IMR-90 (cell line): ENCODE results near the gene MOB2.

ENCODE experiments used
- BHLHE40 ChIP-seq: fragments of 150-350 bp; IDR thresholded peaks from 2 replicates; pipeline ENCODE4 v1.6.1; 2016; ENCODE audit warnings: mild to moderate bottlenecking, low read depth, low read length
- CEBPB ChIP-seq: IDR thresholded peaks from 2 replicates; pipeline ENCODE4 v1.6.1; 2012; ENCODE audit warnings: low read depth, low read length, improper control_type of control experiment
- CHD1 ChIP-seq: IDR thresholded peaks from 2 replicates; pipeline ENCODE4 v1.6.1; 2012; ENCODE audit warnings: low read depth, low read length, improper control_type of control experiment
- FOS ChIP-seq: fragments of 150-350 bp; IDR thresholded peaks from 2 replicates; pipeline ENCODE4 v1.6.1; 2016; ENCODE audit warnings: low read depth, low read length
- MAZ ChIP-seq: IDR thresholded peaks from 2 replicates; pipeline ENCODE4 v1.6.1; 2012; ENCODE audit warnings: low read depth, mild to moderate bottlenecking, low read length, improper control_type of control experiment, moderate library complexity, borderline replicate concordance
- MXI1 ChIP-seq: IDR thresholded peaks from 2 replicates; pipeline ENCODE4 v1.6.1; 2012; ENCODE audit warnings: low read depth, mild to moderate bottlenecking, low read length, moderate library complexity, borderline replicate concordance
- NFE2L2 ChIP-seq: fragments of 150-350 bp; IDR thresholded peaks from 2 replicates; pipeline ENCODE4 v1.6.1; 2016; ENCODE audit warnings: low read depth, mild to moderate bottlenecking, low read length
- POLR2A ChIP-seq: IDR thresholded peaks from 2 replicates; pipeline ENCODE4 v1.6.1; 2012; ENCODE audit warnings: mild to moderate bottlenecking, low read depth, low read length
- RAD21 ChIP-seq: IDR thresholded peaks from 2 replicates; pipeline ENCODE4 v1.6.1; 2012; ENCODE audit warnings: low read length, improper control_type of control experiment
- RCOR1 ChIP-seq: IDR thresholded peaks from 2 replicates; pipeline ENCODE4 v1.6.1; 2012; ENCODE audit warnings: mild to moderate bottlenecking, low read length, improper control_type of control experiment; ENCODE audit not compliant: insufficient replicate concordance
- RFX5 ChIP-seq: IDR thresholded peaks from 2 replicates; pipeline ENCODE4 v1.8.0; 2012; ENCODE audit warnings: low read depth, mild to moderate bottlenecking, low read length, moderate library complexity
- SMC3 ChIP-seq: fragments of 150-350 bp; IDR thresholded peaks from 2 replicates; pipeline ENCODE4 v1.6.1; 2016; ENCODE audit warnings: low read depth, mild to moderate bottlenecking, antibody characterized with exemption, low read length, moderate library complexity
- TF ChIP-seq, protein P1 (sequence below): conservative IDR thresholded peaks from 2 replicates; pipeline ENCODE4 v1.5.1; 2012; ENCODE audit warnings: mild to moderate bottlenecking, low read depth, low read length, improper control_type of control experiment
- TF ChIP-seq, protein P2 (sequence below): fragments of 150-350 bp; IDR thresholded peaks from 2 replicates; pipeline ENCODE4 v1.6.1; 2017; ENCODE audit warnings: mild to moderate bottlenecking, antibody characterized with exemption, low read length, low read depth

- TF ChIP-seq, protein P1, sequence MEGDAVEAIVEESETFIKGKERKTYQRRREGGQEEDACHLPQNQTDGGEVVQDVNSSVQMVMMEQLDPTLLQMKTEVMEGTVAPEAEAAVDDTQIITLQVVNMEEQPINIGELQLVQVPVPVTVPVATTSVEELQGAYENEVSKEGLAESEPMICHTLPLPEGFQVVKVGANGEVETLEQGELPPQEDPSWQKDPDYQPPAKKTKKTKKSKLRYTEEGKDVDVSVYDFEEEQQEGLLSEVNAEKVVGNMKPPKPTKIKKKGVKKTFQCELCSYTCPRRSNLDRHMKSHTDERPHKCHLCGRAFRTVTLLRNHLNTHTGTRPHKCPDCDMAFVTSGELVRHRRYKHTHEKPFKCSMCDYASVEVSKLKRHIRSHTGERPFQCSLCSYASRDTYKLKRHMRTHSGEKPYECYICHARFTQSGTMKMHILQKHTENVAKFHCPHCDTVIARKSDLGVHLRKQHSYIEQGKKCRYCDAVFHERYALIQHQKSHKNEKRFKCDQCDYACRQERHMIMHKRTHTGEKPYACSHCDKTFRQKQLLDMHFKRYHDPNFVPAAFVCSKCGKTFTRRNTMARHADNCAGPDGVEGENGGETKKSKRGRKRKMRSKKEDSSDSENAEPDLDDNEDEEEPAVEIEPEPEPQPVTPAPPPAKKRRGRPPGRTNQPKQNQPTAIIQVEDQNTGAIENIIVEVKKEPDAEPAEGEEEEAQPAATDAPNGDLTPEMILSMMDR, result no peak
- TF ChIP-seq, protein P2, sequence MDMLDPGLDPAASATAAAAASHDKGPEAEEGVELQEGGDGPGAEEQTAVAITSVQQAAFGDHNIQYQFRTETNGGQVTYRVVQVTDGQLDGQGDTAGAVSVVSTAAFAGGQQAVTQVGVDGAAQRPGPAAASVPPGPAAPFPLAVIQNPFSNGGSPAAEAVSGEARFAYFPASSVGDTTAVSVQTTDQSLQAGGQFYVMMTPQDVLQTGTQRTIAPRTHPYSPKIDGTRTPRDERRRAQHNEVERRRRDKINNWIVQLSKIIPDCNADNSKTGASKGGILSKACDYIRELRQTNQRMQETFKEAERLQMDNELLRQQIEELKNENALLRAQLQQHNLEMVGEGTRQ, result no peak
- TF ChIP-seq POLR2A (no peak), RFX5 (no peak), RAD21 (no peak), MXI1 (no peak), RCOR1 (no peak), SMC3 (no peak), NFE2L2 (no peak), MAZ (no peak), BHLHE40 (no peak), CEBPB (no peak), FOS (no peak), CHD1 (no peak)
These were observed 8.1 kb upstream of the MOB2 start for GRCh38 chr11:1494650-1495049.
